ENCODE measurements around the gene FGD6. TPM values are rescaled to one million over a fixed set of nuclear protein-coding genes. Genes with fewer than 3 reads are reported as not detected.

The FGD6 gene
- total RNA-seq: 17.8 TPM

GRCh38 chr12:95217377-95218149, at the start of gene FGD6, which contains the start of gene VEZT:
Gene FGD6, minus strand, starts transcription at chr12:95217467. Its CDS starts 227 bp downstream, at chr12:95217240.
Gene VEZT, plus strand, starts transcription at chr12:95217807. Its CDS starts 44 bp downstream, at chr12:95217851.

GRCh38 chr12:95072900-95073697, 144.2 kb downstream of the FGD6 start, which contains the start of gene NR2C1:
Gene NR2C1, minus strand, starts transcription at chr12:95073618. Its CDS starts 6,234 bp downstream, at chr12:95067384.

Other genes with a start within 250 kb of the FGD6 start
- gene NDUFA12, start 213.8 kb downstream of the FGD6 start, total RNA-seq: 112 TPM
- 50.3 TPM for gene NR2C1, start 143.8 kb downstream of the FGD6 start, total RNA-seq
- 212 TPM for gene VEZT, start 340 bp upstream of the FGD6 start, total RNA-seq

All from diencephalon (tissue), 1 donor.